Fibroblast of upper back skin (primary cell): ENCODE measurements around the gene NUDT3.

Experiments used
- DNase-seq: peaks from one replicate; pipeline ENCODE4 v3.0.0-alpha.2; 2013

The NUDT3 gene

GRCh38 chr6:34318499-34319470 is 73.7 kb downstream of the NUDT3 start:
- DNase-seq = no peak

GRCh38 chr6:34317882-34318498 is 74.5 kb downstream of the NUDT3 start:
- peak; percentile 51 for DNase-seq

DNA sequence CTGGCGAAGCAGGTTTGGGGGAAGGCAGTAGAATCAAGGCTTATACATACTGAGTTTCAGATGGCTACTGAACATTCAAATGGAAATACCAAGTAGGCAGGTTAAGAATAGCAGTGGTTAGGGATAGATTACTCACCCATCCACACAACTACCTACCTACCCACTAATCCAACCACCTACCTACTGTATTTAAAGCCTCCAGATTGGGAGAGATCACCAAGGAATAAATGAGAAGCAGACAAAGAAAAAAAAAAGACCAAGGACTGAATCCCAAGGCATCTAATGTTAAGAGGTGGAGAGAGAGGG is 75.3 kb downstream of the NUDT3 start:
- DNase-seq = no peak

DNA sequence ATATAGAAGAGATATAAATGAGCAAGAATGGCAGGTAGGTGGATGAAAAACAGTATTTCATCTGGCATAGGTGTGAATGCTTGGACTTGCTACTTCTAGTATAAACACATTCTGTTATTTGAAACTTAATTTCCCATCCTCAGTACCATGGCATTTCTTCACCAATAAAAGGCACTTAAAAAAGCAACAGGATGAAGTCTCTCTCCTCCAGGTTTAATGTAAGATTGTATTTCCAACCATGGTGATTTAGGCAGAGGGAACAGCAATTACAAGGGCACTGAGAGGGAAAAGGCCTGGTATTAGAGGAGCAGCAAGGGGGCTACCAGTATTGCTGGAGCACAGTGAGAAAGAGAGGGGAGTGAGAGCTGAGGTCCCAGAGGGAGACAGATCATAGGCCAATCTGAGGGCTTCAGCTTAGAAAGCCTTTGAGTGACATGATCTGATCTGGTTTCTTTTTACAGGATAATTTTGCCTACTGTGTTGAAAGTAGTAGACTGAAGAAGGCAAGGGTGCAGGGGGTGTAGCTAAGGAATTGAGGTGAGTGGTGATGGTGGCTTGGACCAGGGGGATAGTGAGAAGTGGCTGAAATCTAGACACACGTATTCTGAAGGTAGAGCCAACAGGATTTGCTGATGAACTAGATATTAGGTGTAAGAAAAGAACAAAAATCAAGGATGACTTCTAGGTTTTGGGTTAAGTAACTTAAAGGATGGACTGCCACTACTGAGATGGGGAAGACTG is 75.9 kb downstream of the NUDT3 start:
- DNase-seq = no peak

- DNase-seq = no peak
Measured at GRCh38 chr6:34315780-34316179, 76.7 kb downstream of the NUDT3 start.

GRCh38 chr6:34315256-34315655 is 77.2 kb downstream of the NUDT3 start:
- no peak for DNase-seq

- no peak for DNase-seq
Measured at GRCh38 chr6:34312259-34312658, 80.2 kb downstream of the NUDT3 start.

GRCh38 chr6:34310817-34311216 is 81.7 kb downstream of the NUDT3 start:
- DNase-seq = no peak

DNA sequence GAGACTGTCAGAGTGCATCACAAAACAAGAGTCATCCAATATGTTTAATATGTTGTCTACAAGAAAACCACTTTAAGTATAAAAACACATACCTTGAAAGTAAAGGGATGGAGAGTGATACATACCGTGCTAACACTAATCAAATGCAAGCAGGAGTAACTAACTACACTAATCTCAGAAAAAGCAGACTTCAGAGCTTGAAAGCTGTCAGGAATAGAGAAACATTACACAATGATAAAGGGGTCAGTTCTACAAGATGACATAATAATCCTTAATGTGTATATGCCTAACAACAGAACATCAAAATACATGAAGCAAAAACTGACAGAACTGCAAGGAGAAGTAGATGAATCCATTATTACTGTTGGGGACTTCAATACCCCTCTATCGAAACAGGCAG is 84.0 kb downstream of the NUDT3 start:
- no peak for DNase-seq

- DNase-seq = peak; percentile 36
Measured at GRCh38 chr6:34305982-34306708, 86.3 kb downstream of the NUDT3 start.

GRCh38 chr6:34305497-34305896 is 87.0 kb downstream of the NUDT3 start:
- DNase-seq = no peak

- DNase-seq = no peak
Measured at GRCh38 chr6:34304164-34304563, 88.3 kb downstream of the NUDT3 start.

DNA sequence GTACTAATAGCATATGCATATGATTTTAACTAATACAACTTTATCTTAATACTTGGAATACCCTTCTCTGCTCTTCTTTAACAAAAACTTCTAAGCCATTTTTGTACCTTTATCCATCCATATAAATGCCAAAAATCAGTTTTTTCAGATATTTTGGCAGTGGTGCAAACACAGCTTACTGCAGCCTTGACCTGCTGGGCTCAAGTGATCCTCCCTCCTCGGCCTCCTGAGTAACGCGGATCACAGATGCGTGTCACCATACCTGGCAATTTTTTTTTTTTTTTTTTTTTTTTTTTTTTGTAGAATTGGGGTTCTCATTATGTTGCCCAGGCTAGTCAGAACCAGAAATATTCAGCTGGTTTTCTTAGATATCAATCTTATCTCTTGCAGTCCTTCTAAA is 89.5 kb downstream of the NUDT3 start:
- no peak for DNase-seq

- peak; percentile 86 for DNase-seq
Measured at GRCh38 chr6:34301408-34301807, 91.1 kb downstream of the NUDT3 start.

GRCh38 chr6:34300332-34300751 is 92.1 kb downstream of the NUDT3 start:
- DNase-seq = no peak

DNA sequence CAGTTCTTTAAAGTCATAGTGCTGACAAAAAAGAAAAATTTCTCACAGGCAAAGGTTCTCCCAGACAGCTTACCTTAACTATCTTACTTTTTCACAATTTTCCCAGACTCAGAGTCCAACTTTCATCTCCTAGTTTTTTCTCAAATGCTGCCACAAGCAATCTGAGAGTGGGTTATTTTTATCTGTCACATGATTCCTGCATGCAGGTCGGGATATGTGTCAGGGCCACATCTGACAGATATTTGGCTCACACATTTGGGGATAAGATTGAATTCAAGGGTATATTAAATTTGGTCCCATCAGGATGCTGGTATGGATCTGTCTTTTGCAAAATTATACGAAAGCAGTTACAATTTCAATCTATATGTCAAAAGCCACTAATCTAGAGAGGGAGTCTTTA is 93.5 kb downstream of the NUDT3 start:
- no peak for DNase-seq

DNA sequence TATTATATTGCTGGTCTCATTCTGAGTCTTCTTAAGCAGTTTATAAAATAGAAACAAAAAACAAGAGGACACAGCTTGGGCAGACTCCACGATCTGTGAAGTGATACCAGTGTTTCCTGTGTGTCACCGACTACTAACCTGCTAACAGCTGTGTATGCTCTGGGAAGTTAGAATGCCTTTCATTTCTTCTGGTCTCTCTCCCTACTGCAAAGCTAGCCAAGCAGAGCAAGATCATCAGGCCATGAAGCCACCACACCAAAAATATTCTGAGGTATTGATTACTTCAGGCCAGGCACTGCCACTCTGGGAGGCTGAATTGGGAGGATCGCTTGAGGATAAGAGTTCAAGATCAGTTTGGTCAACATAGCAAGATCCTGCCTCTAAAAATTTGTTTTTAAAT is 96.7 kb downstream of the NUDT3 start:
- no peak for DNase-seq

DNA sequence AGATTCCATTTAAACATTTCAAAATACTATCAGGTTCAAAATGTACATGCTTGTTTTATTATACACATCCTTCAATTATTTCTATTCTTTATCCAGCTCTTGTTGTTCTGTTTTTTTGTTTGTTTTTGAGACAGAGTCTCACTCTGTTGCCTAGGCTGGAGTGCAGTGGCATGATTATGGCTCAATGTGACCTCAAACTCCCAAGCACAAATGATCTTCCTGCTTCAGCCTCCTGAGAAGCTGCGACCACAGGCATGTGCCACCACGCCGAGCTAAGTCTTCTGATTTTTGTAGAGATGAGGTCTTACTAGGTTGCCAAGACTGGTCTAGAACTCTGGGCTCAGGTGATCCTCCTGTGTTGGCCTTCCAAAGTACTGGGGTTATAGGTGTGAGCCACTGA is 99.5 kb downstream of the NUDT3 start:
- DNase-seq = no peak

- DNase-seq = no peak
Measured at GRCh38 chr6:34289137-34289536, 103.3 kb downstream of the NUDT3 start.

DNA sequence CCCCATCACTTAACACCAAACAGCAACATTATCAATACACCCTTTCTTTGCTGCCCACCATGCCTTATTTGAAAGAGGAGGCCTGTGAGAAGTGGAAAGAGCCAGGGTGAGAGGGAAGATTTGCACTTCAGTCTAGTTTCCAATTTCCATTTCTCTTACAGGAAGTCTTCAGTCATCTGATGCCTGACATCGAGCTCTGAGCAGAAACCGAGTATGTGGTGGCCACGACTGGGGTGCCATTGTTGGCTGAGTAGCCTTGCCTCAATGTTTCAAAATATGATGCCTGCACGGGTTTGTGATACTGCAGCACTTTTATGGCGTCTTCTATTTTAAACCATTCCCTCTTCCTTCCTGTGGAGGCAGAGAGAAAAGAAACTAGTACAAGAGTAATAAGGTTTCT is 103.9 kb downstream of the NUDT3 start:
- DNase-seq = no peak

- no peak for DNase-seq
Measured at GRCh38 chr6:34285448-34286164, 106.9 kb downstream of the NUDT3 start.
